ENCODE data around the gene PMPCA.

Gene PMPCA

GRCh38 chr9:136374183-136374575, 36.3 kb upstream of the PMPCA start:
- no peak for DNase-seq

- DNase-seq = no peak
Measured at GRCh38 chr9:136375096-136375495, 35.4 kb upstream of the PMPCA start.

GRCh38 chr9:136376457-136376856, 34.0 kb upstream of the PMPCA start:
- no peak for DNase-seq

GRCh38 chr9:136377341-136378169, 32.9 kb upstream of the PMPCA start:
- no peak for DNase-seq

- DNase-seq = no peak
Measured at GRCh38 chr9:136378170-136379002, 32.1 kb upstream of the PMPCA start.

- DNase-seq = no peak
Measured at GRCh38 chr9:136379003-136379287, 31.5 kb upstream of the PMPCA start.

- no peak for DNase-seq
Measured at GRCh38 chr9:136379401-136379800, 31.1 kb upstream of the PMPCA start.

GRCh38 chr9:136379891-136380290, 30.6 kb upstream of the PMPCA start:
- no peak for DNase-seq

GRCh38 chr9:136380381-136380780, 30.1 kb upstream of the PMPCA start:
- no peak for DNase-seq

- DNase-seq = no peak
Measured at GRCh38 chr9:136381311-136381710, 29.1 kb upstream of the PMPCA start.

GRCh38 chr9:136381966-136382513, 28.4 kb upstream of the PMPCA start:
- no peak for DNase-seq

GRCh38 chr9:136383436-136383835, 27.0 kb upstream of the PMPCA start:
- no peak for DNase-seq

GRCh38 chr9:136385015-136385414, 25.4 kb upstream of the PMPCA start:
- peak; percentile 37 to 56 for DNase-seq

- DNase-seq = no peak
Measured at GRCh38 chr9:136386018-136386417, 24.4 kb upstream of the PMPCA start.

- DNase-seq = no peak
Measured at GRCh38 chr9:136387217-136387616, 23.2 kb upstream of the PMPCA start.

- DNase-seq = no peak
Measured at GRCh38 chr9:136389396-136389795, 21.1 kb upstream of the PMPCA start.

GRCh38 chr9:136391737-136392537, 18.5 kb upstream of the PMPCA start:
- DNase-seq = no peak

GRCh38 chr9:136392538-136393449, 17.7 kb upstream of the PMPCA start:
- DNase-seq = no peak

GRCh38 chr9:136393531-136393930, 16.9 kb upstream of the PMPCA start:
- DNase-seq = no peak

- DNase-seq = no peak
Measured at GRCh38 chr9:136394312-136395019, 16.0 kb upstream of the PMPCA start.

- no peak for DNase-seq
Measured at GRCh38 chr9:136395020-136395340, 15.5 kb upstream of the PMPCA start.
